ENCODE data around the gene NEK5.

- TF ChIP-seq MAX (IDR thresholded peaks at IDR 0.05) (no peak), EP300 (IDR thresholded peaks at IDR 0.05; ENCODE audit: borderline replicate concordance) (no peak), USF1 (IDR thresholded peaks at IDR 0.05) (no peak), ZBTB7A (IDR thresholded peaks at IDR 0.05; ENCODE audit: low read depth) (no peak), YY1 (IDR thresholded peaks at IDR 0.05; ENCODE audit: low read depth) (no peak), CREB1 (IDR thresholded peaks at IDR 0.05; ENCODE audit: low read depth) (no peak), TAF1 (IDR thresholded peaks at IDR 0.05; ENCODE audit: low read depth) (no peak), TEAD4 (IDR thresholded peaks at IDR 0.05) (no peak), REST (IDR thresholded peaks at IDR 0.05; ENCODE audit: low read depth) (no peak)
Measured at GRCh38 chr13:52016296-52016695, 112.6 kb downstream of the NEK5 start.

Measured in Ishikawa (cell line).